Measurements from ENCODE around the gene MAPK12.
A peak's percentile ranks its signal among the peaks of the same experiment; 100 is the strongest.

The MAPK12 gene

GRCh38 chr22:50308597-50308935 is 47.1 kb upstream of the MAPK12 start:
- CTCF ChIA-PET = interaction anchor here (0.8 to 2.7 kb wide), 4 partner anchors 15 to 33 kb away, joined by 3 to 13 read pairs (median 4); no protein-coding TSS in a partner anchor

GRCh38 chr22:50307890-50308596 is 46.6 kb upstream of the MAPK12 start:
- TF ChIP-seq CTCF (IDR thresholded peaks at IDR 0.05; ENCODE audit: insufficient read depth, low read length, missing control alignments) = no peak
- no peak overlapping the region for H3K4me3 ChIP-seq (ENCODE audit: low read depth, low read length)
- no peak for DNase-seq (ENCODE audit: low read depth, low spot score)
- CTCF ChIA-PET = interaction anchor here (0.8 to 2.7 kb wide), 7 partner anchors 13 to 56 kb away, joined by 3 to 13 read pairs (median 4); partner anchors contain the start of gene HDAC10
- POLR2A ChIA-PET = interaction anchor here (1.1 to 4.7 kb wide), 2 partner anchors 14 to 21 kb away, joined by 4 to 43 read pairs; no protein-coding TSS in a partner anchor

More at GRCh38 chr22:50308597-50308935, 47.1 kb upstream of the MAPK12 start:
- POLR2A ChIA-PET = no interaction called here
- H3K4me3 ChIP-seq (ENCODE audit: low read depth, low read length) = no peak overlapping the region
- DNase-seq (ENCODE audit: low read depth, low spot score) = no peak
- TF ChIP-seq CTCF (IDR thresholded peaks at IDR 0.05; ENCODE audit: insufficient read depth, low read length, missing control alignments) = no peak

GRCh38 chr22:50306753-50307749 is 45.6 kb upstream of the MAPK12 start, which contains the start of gene PLXNB2:
Gene PLXNB2, minus strand, starts transcription at chr22:50307646. Its CDS starts 17,062 bp downstream, at chr22:50290584.
- POLR2A ChIA-PET = interaction anchor here (1.1 to 4.7 kb wide), 5 partner anchors 11 to 45 kb away, joined by 4 to 43 read pairs (median 5); partner anchors contain the start of gene MAPK12
- H3K4me3 ChIP-seq (ENCODE audit: low read depth, low read length) = peak within 1 kb of the TSS; percentile 89
- CTCF ChIA-PET = interaction anchor here (0.9 to 4.0 kb wide), 12 partner anchors 13 to 65 kb away, joined by 3 to 24 read pairs (median 4); partner anchors contain the start of gene HDAC10
- no peak for TF ChIP-seq CTCF (IDR thresholded peaks at IDR 0.05; ENCODE audit: insufficient read depth, low read length, missing control alignments)
- no peak for DNase-seq (ENCODE audit: low read depth, low spot score)

- TF ChIP-seq CTCF (IDR thresholded peaks at IDR 0.05; ENCODE audit: insufficient read depth, low read length, missing control alignments) = no peak
- CTCF ChIA-PET = interaction anchor here (0.9 to 4.0 kb wide), 15 partner anchors 12 to 220 kb away, joined by 3 to 24 read pairs (median 4); partner anchors contain the start of genes HDAC10 and SCO2
- POLR2A ChIA-PET = interaction anchor here (0.6 to 4.7 kb wide), 8 partner anchors 9 to 220 kb away, joined by 3 to 43 read pairs (median 4); partner anchors contain the start of genes MAPK12 and SCO2
- peak; percentile 86 for DNase-seq (ENCODE audit: low read depth, low spot score)
- peak overlapping the region; percentile 89 for H3K4me3 ChIP-seq (ENCODE audit: low read depth, low read length)
These were observed 44.6 kb upstream of the MAPK12 start for GRCh38 chr22:50305923-50306566.

GRCh38 chr22:50305393-50305922 is 44.0 kb upstream of the MAPK12 start:
- POLR2A ChIA-PET = interaction anchor here (0.5 to 4.7 kb wide), 9 partner anchors 9 to 220 kb away, joined by 3 to 43 read pairs (median 3); partner anchors contain the start of genes MAPK12 and SCO2
- CTCF ChIA-PET = interaction anchor here (1.1 to 4.0 kb wide), 11 partner anchors 11 to 220 kb away, joined by 3 to 24 read pairs (median 5); partner anchors contain the start of genes HDAC10 and SCO2
- peak overlapping the region; percentile 89 for H3K4me3 ChIP-seq (ENCODE audit: low read depth, low read length)
- DNase-seq (ENCODE audit: low read depth, low spot score) = no peak
- no peak for TF ChIP-seq CTCF (IDR thresholded peaks at IDR 0.05; ENCODE audit: insufficient read depth, low read length, missing control alignments)
